HUES64 (cell line): ENCODE data around the gene FCHO1. TPM values are rescaled to one million over a fixed set of nuclear protein-coding genes. Genes with fewer than 3 reads are reported as not detected.

Experiments
- H3K27ac ChIP-seq: 2 replicates; pipeline ENCODE4 v1.7.0; 2013; ENCODE audit warnings: low read depth, low read length, inconsistent platforms
- H3K27me3 ChIP-seq: 2 replicates; pipeline ENCODE4 v1.6.1; 2013; ENCODE audit warnings: mild to moderate bottlenecking, low read length; ENCODE audit not compliant: insufficient read depth
- H3K36me3 ChIP-seq: 2 replicates; pipeline ENCODE4 v1.6.1; 2013; ENCODE audit warnings: mild to moderate bottlenecking, low read length; ENCODE audit not compliant: insufficient read depth
- H3K4me1 ChIP-seq: 2 replicates; pipeline ENCODE4 v1.6.1; 2013; ENCODE audit warnings: mild to moderate bottlenecking, low read length, moderate library complexity; ENCODE audit not compliant: insufficient read depth
- H3K4me3 ChIP-seq: 2 replicates; pipeline ENCODE4 v1.5.1; 2013; ENCODE audit warnings: mild to moderate bottlenecking, low read length, moderate library complexity
- H3K9ac ChIP-seq: 2 replicates; pipeline ENCODE4 v1.6.1; 2013; ENCODE audit warnings: mild to moderate bottlenecking, low read depth, low read length
- H3K9me3 ChIP-seq: 2 replicates; pipeline ENCODE4 v1.6.1; 2013; ENCODE audit warnings: low read depth, low read length; ENCODE audit not compliant: insufficient read depth
- WGBS: fragments of 150-250, 120-280 bp; methylation state at CpG from one replicate; pipeline ENCODE4 v1.1.7; 2013; ENCODE audit warnings: missing lambda C conversion rate; 5-methylcytosine and 5-hydroxymethylcytosine counted together
- polyA plus RNA-seq, 2 experiments: library from polyadenylated mRNA; stranded (reverse); fragments of 50-300 nt; gene quantifications; one replicate each; pipeline ENCODE4 v1.2.3, GENCODE V29; 2013

Gene FCHO1
- polyA plus RNA-seq (2013, experiment 1 of 2), result 13.0 TPM
- 14.7 TPM for polyA plus RNA-seq (2013, experiment 2 of 2)

GRCh38 chr19:17751103-17751911, at the start of gene FCHO1:
Gene FCHO1, plus strand, starts transcription at chr19:17751477. Its CDS starts 3,688 bp downstream, at chr19:17755165.
- Histone ChIP-seq H3K4me1 (no peaks in the 10 kb centered on the region; the same call in 1 of the 2 replicates), H3K9ac (no peak within 1 kb of the TSS), H3K27me3 (no peaks in the 10 kb centered on the region), H3K27ac (no peak within 1 kb of the TSS), H3K4me3 (no peak within 1 kb of the TSS), H3K9me3 (no peaks in the 10 kb centered on the region), H3K36me3 (no peaks in the 10 kb centered on the region)
- 91% methylated on average over 25 of the region's 28 CpGs for WGBS

- Histone ChIP-seq H3K27me3 (no peaks in the 10 kb centered on the region), H3K36me3 (no peaks in the 10 kb centered on the region), H3K27ac (no peak overlapping the region), H3K4me3 (no peak overlapping the region), H3K9ac (no peak overlapping the region), H3K9me3 (no peaks in the 10 kb centered on the region), H3K4me1 (no peaks in the 10 kb centered on the region)
- 74% methylated on average over 11 of the region's 11 CpGs for WGBS
These were observed 47.3 kb upstream of the FCHO1 start for GRCh38 chr19:17703824-17704463.

GRCh38 chr19:17706750-17707181, 44.5 kb upstream of the FCHO1 start:
- Histone ChIP-seq H3K27ac (no peak overlapping the region), H3K27me3 (no peaks in the 10 kb centered on the region), H3K9me3 (no peaks in the 10 kb centered on the region), H3K4me3 (no peak overlapping the region), H3K4me1 (no peaks in the 10 kb centered on the region), H3K36me3 (no peaks in the 10 kb centered on the region), H3K9ac (no peak overlapping the region)
- WGBS, result 41% methylated on average over 17 of the region's 17 CpGs

- no peaks in the 10 kb centered on the region for H3K9me3 ChIP-seq
- H3K4me3 ChIP-seq, result no peak overlapping the region
- no peaks in the 10 kb centered on the region for H3K27me3 ChIP-seq
- 94% methylated on average over 6 of the region's 6 CpGs for WGBS
- H3K9ac ChIP-seq, result no peak overlapping the region
- no peaks in the 10 kb centered on the region for H3K36me3 ChIP-seq
- H3K27ac ChIP-seq, result no peak overlapping the region
- no peaks in the 10 kb centered on the region for H3K4me1 ChIP-seq
These were observed 39.4 kb upstream of the FCHO1 start for GRCh38 chr19:17711851-17712250.

GRCh38 chr19:17716309-17716929, 34.9 kb upstream of the FCHO1 start:
- 92% methylated on average over 4 of the region's 4 CpGs for WGBS
- H3K9me3 ChIP-seq, result no peaks in the 10 kb centered on the region
- H3K4me3 ChIP-seq, result no peak overlapping the region
- peaks cover 1% of the 10 kb centered on the region; the same call in 1 of the 2 replicates for H3K36me3 ChIP-seq
- H3K4me1 ChIP-seq, result peaks cover 10% of the 10 kb centered on the region; the same call in 1 of the 2 replicates
- no peak overlapping the region for H3K27ac ChIP-seq
- no peak overlapping the region for H3K9ac ChIP-seq
- H3K27me3 ChIP-seq, result no peaks in the 10 kb centered on the region

- no peaks in the 10 kb centered on the region for H3K27me3 ChIP-seq
- no peak overlapping the region for H3K9ac ChIP-seq
- H3K4me3 ChIP-seq, result peak overlapping the region; percentile 95
- H3K4me1 ChIP-seq, result peaks cover 10% of the 10 kb centered on the region; the same call in 1 of the 2 replicates
- WGBS, result 81% methylated on average over 4 of the region's 4 CpGs
- no peak overlapping the region; the same call in 1 of the 2 replicates for H3K27ac ChIP-seq
- H3K36me3 ChIP-seq, result peaks cover 17% of the 10 kb centered on the region
- no peaks in the 10 kb centered on the region for H3K9me3 ChIP-seq
These were observed 32.7 kb upstream of the FCHO1 start for GRCh38 chr19:17718550-17718946.

- Histone ChIP-seq H3K36me3 (peaks cover 22% of the 10 kb centered on the region), H3K9ac (peak within 1 kb of the TSS; percentile 81), H3K27ac (peak within 1 kb of the TSS; percentile 8; the same call in 1 of the 2 replicates), H3K4me1 (peaks cover 10% of the 10 kb centered on the region; the same call in 1 of the 2 replicates), H3K27me3 (no peaks in the 10 kb centered on the region), H3K4me3 (peak within 1 kb of the TSS; percentile 95), H3K9me3 (no peaks in the 10 kb centered on the region)
- WGBS, result 3% methylated on average over 53 of the region's 53 CpGs
These were observed 32.1 kb upstream of the FCHO1 start, which contains the start of gene MAP1S for GRCh38 chr19:17718947-17719711. Gene MAP1S, plus strand, starts transcription at chr19:17719480. Its CDS starts 23 bp downstream, at chr19:17719503.

GRCh38 chr19:17719730-17720400, 31.4 kb upstream of the FCHO1 start:
- H3K4me3 ChIP-seq, result peak overlapping the region; percentile 95
- H3K27ac ChIP-seq, result 0 out of 2 replicates have a peak overlapping the region, but pooled peaks have one; percentile 8
- H3K9me3 ChIP-seq, result no peaks in the 10 kb centered on the region
- H3K27me3 ChIP-seq, result no peaks in the 10 kb centered on the region
- H3K9ac ChIP-seq, result peak overlapping the region; percentile 81
- H3K4me1 ChIP-seq, result peaks cover 10% of the 10 kb centered on the region; the same call in 1 of the 2 replicates
- peaks cover 29% of the 10 kb centered on the region for H3K36me3 ChIP-seq
- 8% methylated on average over 38 of the region's 38 CpGs for WGBS

- no peaks in the 10 kb centered on the region for H3K27me3 ChIP-seq
- WGBS, result 61% methylated on average over 7 of the region's 7 CpGs
- peak overlapping the region; percentile 95 for H3K4me3 ChIP-seq
- peaks cover 10% of the 10 kb centered on the region; the same call in 1 of the 2 replicates for H3K4me1 ChIP-seq
- no peak overlapping the region for H3K27ac ChIP-seq
- H3K9me3 ChIP-seq, result no peaks in the 10 kb centered on the region
- H3K36me3 ChIP-seq, result peaks cover 35% of the 10 kb centered on the region
- H3K9ac ChIP-seq, result no peak overlapping the region
These were observed 30.8 kb upstream of the FCHO1 start for GRCh38 chr19:17720440-17720839.

- peaks cover 42% of the 10 kb centered on the region for H3K36me3 ChIP-seq
- WGBS, result 94% methylated on average over 12 of the region's 12 CpGs
- H3K9ac ChIP-seq, result no peak overlapping the region
- peak overlapping the region; percentile 95 for H3K4me3 ChIP-seq
- H3K9me3 ChIP-seq, result no peaks in the 10 kb centered on the region
- H3K4me1 ChIP-seq, result peaks cover 10% of the 10 kb centered on the region; the same call in 1 of the 2 replicates
- no peak overlapping the region for H3K27ac ChIP-seq
- no peaks in the 10 kb centered on the region for H3K27me3 ChIP-seq
These were observed 30.1 kb upstream of the FCHO1 start for GRCh38 chr19:17721111-17721628.
